Measurements from ENCODE around the gene TNFSF13B.

Gene TNFSF13B, protein sequence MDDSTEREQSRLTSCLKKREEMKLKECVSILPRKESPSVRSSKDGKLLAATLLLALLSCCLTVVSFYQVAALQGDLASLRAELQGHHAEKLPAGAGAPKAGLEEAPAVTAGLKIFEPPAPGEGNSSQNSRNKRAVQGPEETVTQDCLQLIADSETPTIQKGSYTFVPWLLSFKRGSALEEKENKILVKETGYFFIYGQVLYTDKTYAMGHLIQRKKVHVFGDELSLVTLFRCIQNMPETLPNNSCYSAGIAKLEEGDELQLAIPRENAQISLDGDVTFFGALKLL

DNA sequence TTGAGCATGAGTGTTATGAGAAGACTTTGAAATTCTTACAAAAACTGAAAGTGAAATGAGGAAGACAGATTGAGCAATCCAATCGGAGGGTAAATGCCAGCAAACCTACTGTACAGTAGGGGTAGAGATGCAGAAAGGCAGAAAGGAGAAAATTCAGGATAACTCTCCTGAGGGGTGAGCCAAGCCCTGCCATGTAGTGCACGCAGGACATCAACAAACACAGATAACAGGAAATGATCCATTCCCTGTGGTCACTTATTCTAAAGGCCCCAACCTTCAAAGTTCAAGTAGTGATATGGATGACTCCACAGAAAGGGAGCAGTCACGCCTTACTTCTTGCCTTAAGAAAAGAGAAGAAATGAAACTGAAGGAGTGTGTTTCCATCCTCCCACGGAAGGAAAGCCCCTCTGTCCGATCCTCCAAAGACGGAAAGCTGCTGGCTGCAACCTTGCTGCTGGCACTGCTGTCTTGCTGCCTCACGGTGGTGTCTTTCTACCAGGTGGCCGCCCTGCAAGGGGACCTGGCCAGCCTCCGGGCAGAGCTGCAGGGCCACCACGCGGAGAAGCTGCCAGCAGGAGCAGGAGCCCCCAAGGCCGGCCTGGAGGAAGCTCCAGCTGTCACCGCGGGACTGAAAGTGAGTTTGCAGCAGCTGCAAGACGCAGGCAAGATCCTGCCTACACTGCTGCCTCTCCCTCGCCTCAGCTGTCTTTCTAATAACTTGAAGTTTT, at the start of gene TNFSF13B:
Gene TNFSF13B, plus strand, starts transcription at position 118 of the 728 bp plus-strand sequence. Its CDS starts 178 bp downstream, at position 296.
- DNase-seq (ENCODE audit: low read depth): peak; percentile 75

DNA sequence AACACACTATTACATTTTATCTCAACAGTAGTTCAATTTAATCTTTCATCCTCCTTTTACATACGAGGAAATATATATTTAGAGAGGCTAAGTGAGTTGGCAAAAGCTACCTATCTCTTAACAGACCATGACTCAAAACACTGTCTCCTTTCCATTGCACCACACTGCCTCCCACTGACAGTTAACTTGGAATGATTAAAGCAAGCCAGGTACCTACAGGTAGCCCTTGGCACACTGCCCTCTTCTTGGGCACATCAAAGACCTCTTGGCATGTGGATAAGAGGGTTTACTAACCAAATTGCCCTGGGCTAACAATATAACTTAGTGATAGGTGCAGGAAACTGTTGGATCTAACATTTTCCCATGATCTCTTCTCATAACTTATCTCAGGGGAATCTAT, 49.5 kb upstream of the TNFSF13B start:
- H3K9ac ChIP-seq (ENCODE audit: low read length): no peak overlapping the region
- peaks cover 45% of the 10 kb centered on the region for H3K4me1 ChIP-seq (ENCODE audit: control insufficient read depth, insufficient read depth, low read length)
- no peaks in the 10 kb centered on the region for H3K36me3 ChIP-seq (ENCODE audit: control insufficient read depth, insufficient read depth, low read length, severe bottlenecking)
- no peaks in the 10 kb centered on the region for H3K27me3 ChIP-seq (replicated peaks; ENCODE audit: control insufficient read depth, insufficient read depth, low read length)
- no peaks in the 10 kb centered on the region for H3K9me3 ChIP-seq (ENCODE audit: control insufficient read depth, low read length)
- peak; percentile 11 for DNase-seq (ENCODE audit: low read depth)
- H3K4me3 ChIP-seq (ENCODE audit: low read length): peak overlapping the region; percentile 99

More for the DNA sequence above, at the start of gene TNFSF13B:
- no peaks in the 10 kb centered on the region for H3K27me3 ChIP-seq (replicated peaks; ENCODE audit: control insufficient read depth, insufficient read depth, low read length)
- H3K4me3 ChIP-seq (ENCODE audit: low read length): peak within 1 kb of the TSS; percentile 79
- peaks cover 32% of the 10 kb centered on the region for H3K4me1 ChIP-seq (ENCODE audit: control insufficient read depth, insufficient read depth, low read length)
- no peaks in the 10 kb centered on the region for H3K9me3 ChIP-seq (ENCODE audit: control insufficient read depth, low read length)
- H3K36me3 ChIP-seq (ENCODE audit: control insufficient read depth, insufficient read depth, low read length, severe bottlenecking): no peaks in the 10 kb centered on the region
- H3K9ac ChIP-seq (ENCODE audit: low read length): peak within 1 kb of the TSS; percentile 74

DNA sequence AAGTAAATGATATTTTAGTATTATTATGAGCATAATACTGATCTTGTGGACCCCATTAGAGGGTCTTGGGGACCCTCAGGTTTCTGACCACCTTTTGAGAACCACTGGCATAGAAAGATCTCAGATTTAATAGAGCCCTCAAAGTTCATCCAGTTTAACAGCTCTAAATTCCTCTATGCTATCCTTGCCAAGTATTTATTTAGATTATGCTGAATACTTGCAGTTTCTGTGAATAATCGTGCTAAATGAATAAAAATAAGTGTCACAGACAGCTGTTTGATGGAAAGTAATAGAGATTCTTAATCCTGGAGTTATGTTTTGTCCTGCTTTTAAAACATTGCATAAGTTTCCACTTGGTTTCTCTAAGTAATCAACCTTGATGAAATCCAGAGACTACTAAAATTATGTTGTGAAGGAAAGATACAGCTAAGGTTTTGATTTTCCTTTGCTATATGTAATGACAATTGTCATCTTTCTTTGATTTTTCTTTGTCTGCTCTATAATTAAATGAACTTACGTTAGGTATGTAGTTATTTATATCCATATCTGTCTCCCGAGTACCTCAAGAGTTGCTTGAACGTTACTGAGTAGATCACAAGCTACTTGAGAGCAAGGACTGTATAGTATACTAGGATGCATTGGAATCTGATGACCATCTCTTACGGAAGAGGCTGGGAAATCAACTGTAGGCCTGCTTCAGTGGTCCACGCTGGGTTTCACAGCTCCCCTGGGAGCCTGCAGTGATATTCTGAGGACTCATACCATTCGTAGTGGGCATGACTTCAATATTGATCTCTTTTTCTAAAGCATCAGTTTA, 45.6 kb upstream of the TNFSF13B start:
- Histone ChIP-seq H3K9me3 (ENCODE audit: control insufficient read depth, low read length) (no peaks in the 10 kb centered on the region), H3K27me3 (replicated peaks; ENCODE audit: control insufficient read depth, insufficient read depth, low read length) (no peaks in the 10 kb centered on the region), H3K4me3 (ENCODE audit: low read length) (no peak overlapping the region), H3K36me3 (ENCODE audit: control insufficient read depth, insufficient read depth, low read length, severe bottlenecking) (no peaks in the 10 kb centered on the region), H3K9ac (ENCODE audit: low read length) (no peak overlapping the region), H3K4me1 (ENCODE audit: control insufficient read depth, insufficient read depth, low read length) (peaks cover 35% of the 10 kb centered on the region)
- peak; percentile 36 for DNase-seq (ENCODE audit: low read depth)

DNA sequence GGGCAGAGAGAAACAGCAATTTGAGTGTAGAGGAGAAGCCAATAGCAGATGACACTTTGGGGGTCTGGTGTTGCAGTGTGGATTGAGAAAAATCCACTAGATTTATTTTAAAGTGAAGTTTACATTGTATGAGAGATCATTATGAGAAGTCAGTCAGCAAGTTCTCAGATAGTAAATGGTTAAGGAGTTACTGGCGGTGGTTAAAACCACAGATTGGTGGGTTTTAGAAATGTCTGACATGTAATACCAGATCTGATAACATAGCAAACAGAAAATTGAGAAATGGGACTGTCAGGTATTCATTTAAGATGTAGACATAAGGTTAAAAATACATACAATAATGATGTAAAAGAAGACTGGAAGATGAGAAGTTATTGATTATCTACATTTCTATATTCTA, 44.1 kb upstream of the TNFSF13B start:
- DNase-seq (ENCODE audit: low read depth): no peak
- Histone ChIP-seq H3K4me3 (ENCODE audit: low read length) (no peak overlapping the region), H3K36me3 (ENCODE audit: control insufficient read depth, insufficient read depth, low read length, severe bottlenecking) (peaks cover 11% of the 10 kb centered on the region), H3K9ac (ENCODE audit: low read length) (no peak overlapping the region), H3K27me3 (replicated peaks; ENCODE audit: control insufficient read depth, insufficient read depth, low read length) (no peaks in the 10 kb centered on the region), H3K9me3 (ENCODE audit: control insufficient read depth, low read length) (no peaks in the 10 kb centered on the region), H3K4me1 (ENCODE audit: control insufficient read depth, insufficient read depth, low read length) (peaks cover 21% of the 10 kb centered on the region)

DNA sequence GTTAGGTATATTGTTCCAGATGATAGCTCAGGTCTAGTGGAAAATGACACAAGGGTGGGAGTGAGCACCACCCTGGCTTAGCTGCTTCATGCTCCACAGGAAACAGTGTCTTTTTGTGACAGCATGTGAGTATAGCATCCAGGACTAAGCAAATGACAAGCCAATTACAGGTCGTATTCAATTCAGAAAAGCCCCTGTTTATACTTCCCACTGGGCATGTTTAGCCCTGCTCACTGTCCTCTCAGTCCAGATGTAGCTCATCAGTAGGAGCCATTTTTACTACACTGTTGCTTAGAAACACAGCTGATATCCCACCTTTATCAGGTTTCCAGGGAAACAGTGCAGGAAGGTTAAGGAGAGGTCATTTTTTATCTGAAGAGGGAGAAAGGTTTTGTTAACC, 43.3 kb upstream of the TNFSF13B start:
- Histone ChIP-seq H3K9ac (ENCODE audit: low read length) (no peak overlapping the region), H3K4me3 (ENCODE audit: low read length) (no peak overlapping the region), H3K27me3 (replicated peaks; ENCODE audit: control insufficient read depth, insufficient read depth, low read length) (no peaks in the 10 kb centered on the region), H3K4me1 (ENCODE audit: control insufficient read depth, insufficient read depth, low read length) (peaks cover 20% of the 10 kb centered on the region), H3K36me3 (ENCODE audit: control insufficient read depth, insufficient read depth, low read length, severe bottlenecking) (peaks cover 11% of the 10 kb centered on the region), H3K9me3 (ENCODE audit: control insufficient read depth, low read length) (no peaks in the 10 kb centered on the region)
- DNase-seq (ENCODE audit: low read depth): no peak

DNA sequence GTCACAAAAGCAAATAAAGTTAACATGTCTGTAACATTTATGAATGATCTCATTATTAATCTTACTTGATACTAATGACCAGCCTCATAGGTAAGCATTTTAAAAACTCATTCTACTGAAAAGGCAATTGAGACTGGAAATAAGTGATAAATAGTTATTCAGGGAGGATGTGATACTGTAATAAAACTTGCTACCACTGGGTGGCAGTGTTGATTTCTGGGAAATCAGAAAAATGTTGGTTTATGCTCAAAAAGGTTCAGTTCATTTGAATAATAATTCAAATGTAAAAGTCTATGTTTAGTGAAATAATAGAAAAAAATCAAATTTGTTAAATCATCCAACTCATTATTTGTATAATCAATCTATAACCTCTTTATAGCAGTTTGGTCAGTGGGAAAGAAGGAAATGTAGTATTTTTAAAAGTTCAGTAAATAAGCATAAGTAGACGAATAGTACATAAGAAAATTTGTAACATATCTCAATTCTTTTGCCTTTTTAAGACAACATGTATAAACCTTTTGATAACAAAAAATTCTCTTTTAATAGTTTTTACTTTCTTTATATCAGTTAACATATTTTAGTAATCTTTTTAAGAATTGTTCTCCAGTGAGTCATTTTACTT, 41.8 kb upstream of the TNFSF13B start:
- Histone ChIP-seq H3K4me3 (ENCODE audit: low read length) (no peak overlapping the region), H3K4me1 (ENCODE audit: control insufficient read depth, insufficient read depth, low read length) (peaks cover 20% of the 10 kb centered on the region), H3K9me3 (ENCODE audit: control insufficient read depth, low read length) (no peaks in the 10 kb centered on the region), H3K36me3 (ENCODE audit: control insufficient read depth, insufficient read depth, low read length, severe bottlenecking) (peaks cover 14% of the 10 kb centered on the region), H3K27me3 (replicated peaks; ENCODE audit: control insufficient read depth, insufficient read depth, low read length) (no peaks in the 10 kb centered on the region), H3K9ac (ENCODE audit: low read length) (no peak overlapping the region)
- DNase-seq (ENCODE audit: low read depth): peak; percentile 80

DNA sequence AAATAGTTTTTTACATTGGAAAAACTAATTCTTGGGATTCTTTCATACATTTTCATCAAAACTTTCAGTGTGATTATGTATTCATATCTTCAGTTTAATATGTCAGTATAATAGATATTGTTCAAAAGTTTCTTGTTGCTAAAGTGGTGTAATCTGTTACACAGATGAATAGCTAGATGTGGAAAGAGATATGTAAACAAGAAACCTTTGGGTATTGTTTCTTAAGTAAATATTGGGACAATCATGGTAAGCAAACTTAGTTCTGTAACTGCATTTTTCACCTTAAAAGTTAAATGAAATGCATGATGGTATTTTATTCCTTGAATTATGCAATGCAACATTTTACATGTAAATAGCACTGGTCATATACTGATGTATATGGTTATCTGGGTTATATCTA, 39.1 kb upstream of the TNFSF13B start:
- peaks cover 11% of the 10 kb centered on the region for H3K4me1 ChIP-seq (ENCODE audit: control insufficient read depth, insufficient read depth, low read length)
- DNase-seq (ENCODE audit: low read depth): no peak
- H3K9ac ChIP-seq (ENCODE audit: low read length): no peak overlapping the region
- no peaks in the 10 kb centered on the region for H3K9me3 ChIP-seq (ENCODE audit: control insufficient read depth, low read length)
- no peaks in the 10 kb centered on the region for H3K27me3 ChIP-seq (replicated peaks; ENCODE audit: control insufficient read depth, insufficient read depth, low read length)
- peaks cover 14% of the 10 kb centered on the region for H3K36me3 ChIP-seq (ENCODE audit: control insufficient read depth, insufficient read depth, low read length, severe bottlenecking)
- H3K4me3 ChIP-seq (ENCODE audit: low read length): no peak overlapping the region

DNA sequence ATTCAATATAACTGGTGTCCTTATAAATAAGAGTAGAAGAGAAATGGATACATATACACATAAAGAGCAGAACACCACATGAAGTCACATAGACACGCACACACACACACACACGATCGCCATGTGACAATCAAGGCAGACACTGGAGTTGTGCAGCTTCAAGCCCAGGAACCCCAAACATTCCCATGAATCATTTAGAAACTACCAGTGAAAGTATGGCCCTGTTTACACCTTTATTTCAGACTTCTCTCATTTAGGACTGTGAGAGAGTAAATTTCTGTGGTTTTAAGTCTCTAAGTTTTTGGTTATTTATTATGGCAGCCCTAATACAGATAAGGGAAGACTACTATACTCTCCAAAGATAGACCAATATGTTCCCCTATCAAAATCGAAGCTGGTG, 20.4 kb upstream of the TNFSF13B start:
- no peaks in the 10 kb centered on the region for H3K4me1 ChIP-seq (ENCODE audit: control insufficient read depth, insufficient read depth, low read length)
- no peaks in the 10 kb centered on the region for H3K36me3 ChIP-seq (ENCODE audit: control insufficient read depth, insufficient read depth, low read length, severe bottlenecking)
- H3K27me3 ChIP-seq (replicated peaks; ENCODE audit: control insufficient read depth, insufficient read depth, low read length): no peaks in the 10 kb centered on the region
- H3K4me3 ChIP-seq (ENCODE audit: low read length): no peak overlapping the region
- DNase-seq (ENCODE audit: low read depth): no peak
- H3K9me3 ChIP-seq (ENCODE audit: control insufficient read depth, low read length): peaks cover 3% of the 10 kb centered on the region
- H3K9ac ChIP-seq (ENCODE audit: low read length): no peak overlapping the region

DNA sequence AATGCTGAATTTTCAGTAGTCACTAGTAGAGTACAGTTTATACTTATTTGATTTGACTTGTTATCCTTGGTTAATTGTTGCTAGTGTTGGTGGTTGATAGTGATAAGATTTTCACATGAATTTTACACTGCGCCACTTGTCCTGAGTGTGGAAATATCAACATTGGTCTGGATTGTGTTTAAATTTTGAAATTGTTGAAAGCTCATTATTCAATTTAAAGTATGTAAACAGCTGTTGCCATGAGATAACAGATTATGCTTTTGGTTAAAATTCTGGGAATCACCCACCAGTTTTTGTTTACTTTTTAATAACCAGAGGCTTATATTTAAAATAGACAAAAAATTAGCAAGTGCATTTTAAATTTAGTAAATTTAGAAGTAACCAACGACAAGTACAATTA, 12.3 kb upstream of the TNFSF13B start:
- H3K27me3 ChIP-seq (replicated peaks; ENCODE audit: control insufficient read depth, insufficient read depth, low read length): no peaks in the 10 kb centered on the region
- no peak overlapping the region for H3K4me3 ChIP-seq (ENCODE audit: low read length)
- H3K9ac ChIP-seq (ENCODE audit: low read length): no peak overlapping the region
- no peaks in the 10 kb centered on the region for H3K4me1 ChIP-seq (ENCODE audit: control insufficient read depth, insufficient read depth, low read length)
- H3K9me3 ChIP-seq (ENCODE audit: control insufficient read depth, low read length): no peaks in the 10 kb centered on the region
- DNase-seq (ENCODE audit: low read depth): no peak
- no peaks in the 10 kb centered on the region for H3K36me3 ChIP-seq (ENCODE audit: control insufficient read depth, insufficient read depth, low read length, severe bottlenecking)

DNA sequence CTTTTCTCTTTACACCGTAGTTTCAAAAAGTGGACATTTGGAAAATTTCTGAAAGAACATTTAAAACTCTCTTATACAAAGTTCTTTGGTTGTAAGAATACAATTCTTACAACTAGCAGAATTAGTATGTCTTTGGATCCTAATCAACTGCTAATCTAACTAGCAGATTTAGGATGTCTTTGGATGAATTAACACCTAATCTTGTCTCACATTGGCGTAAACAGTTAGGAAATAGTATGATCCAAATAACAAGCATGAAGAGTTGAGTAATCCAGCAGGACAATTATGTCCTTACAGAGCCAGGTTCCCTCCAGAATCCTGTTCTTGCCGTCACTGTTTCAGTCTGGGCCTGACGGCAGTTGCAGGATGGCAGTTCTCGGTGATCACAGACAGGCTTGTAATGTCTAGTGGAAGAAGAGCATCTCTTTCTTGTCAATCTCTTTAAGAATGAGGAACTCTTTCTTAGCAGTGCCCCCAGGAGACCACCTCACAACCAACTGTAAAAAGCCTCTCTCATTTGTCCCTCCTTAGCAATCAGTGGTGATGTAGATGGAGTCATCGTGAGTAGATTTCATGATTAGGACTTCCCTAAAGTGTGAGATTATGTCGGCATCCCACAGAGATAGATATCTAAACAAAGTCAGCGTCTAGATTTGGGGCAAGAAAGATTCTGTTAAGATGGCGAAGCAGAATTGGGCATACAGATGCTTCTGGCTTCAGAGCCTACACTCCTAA, 5.7 kb upstream of the TNFSF13B start:
- H3K9ac ChIP-seq (ENCODE audit: low read length): no peak overlapping the region
- H3K27me3 ChIP-seq (replicated peaks; ENCODE audit: control insufficient read depth, insufficient read depth, low read length): no peaks in the 10 kb centered on the region
- no peak for DNase-seq (ENCODE audit: low read depth)
- no peaks in the 10 kb centered on the region for H3K9me3 ChIP-seq (ENCODE audit: control insufficient read depth, low read length)
- H3K4me3 ChIP-seq (ENCODE audit: low read length): no peak overlapping the region
- peaks cover 7% of the 10 kb centered on the region for H3K4me1 ChIP-seq (ENCODE audit: control insufficient read depth, insufficient read depth, low read length)
- H3K36me3 ChIP-seq (ENCODE audit: control insufficient read depth, insufficient read depth, low read length, severe bottlenecking): no peaks in the 10 kb centered on the region
